C4-2B (cell line): Measurements from ENCODE around the gene FGF1.

Experiments used
- CTCF ChIP-seq: fragments of 450-650 bp; conservative IDR thresholded peaks from 2 replicates; pipeline ENCODE4 v1.5.1; 2017; ENCODE audit warnings: mild to moderate bottlenecking
- ZFX ChIP-seq: fragments of 450-650 bp; IDR thresholded peaks from 2 replicates; pipeline ENCODE4 v1.6.1; 2017

DNA sequence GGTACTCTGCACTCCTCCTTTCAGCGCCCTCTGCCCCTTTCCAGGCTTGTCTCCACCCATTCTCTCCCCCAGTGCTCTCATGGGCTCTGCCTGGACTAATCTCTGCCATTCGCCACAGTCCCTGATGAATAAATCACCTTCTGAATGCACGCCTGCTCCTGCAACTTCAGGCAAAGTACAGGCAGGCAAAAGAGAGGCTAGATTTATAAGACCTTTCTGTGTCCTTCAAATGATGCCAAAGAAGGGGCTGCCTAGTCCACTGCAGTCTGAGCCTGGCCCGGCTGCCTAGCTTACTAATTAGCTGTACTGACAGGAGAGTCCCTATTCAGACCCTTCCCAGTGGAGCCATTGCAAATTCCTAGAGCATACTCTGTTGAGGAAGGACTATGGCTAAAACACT is 7.4 kb downstream of the FGF1 start:
- TF ChIP-seq CTCF (no peak), ZFX (no peak)
